Endometrial microvascular endothelial cells (primary cell): ENCODE data around the gene MRPL48. TPM values are rescaled to one million over a fixed set of nuclear protein-coding genes. Genes with fewer than 3 reads are reported as not detected.
"Not testable (repeated sequence)": the region's sequence is repeated elsewhere in the genome, so short reads cannot be mapped to it uniquely, and the experiment has no call there.

ENCODE experiments used
- in situ Hi-C: cut with HindIII; loops from 2 replicates; pipeline ENCODE4 v1.10.0; 2017; ENCODE audit warnings: low sequenced_read_pairs, low pct_unique_long_range_greater_than_20kb; ENCODE audit errors: inconsistent ontology term
- total RNA-seq: library from RNA; depleted of rRNA; stranded (reverse); fragments of >200 nt; gene quantifications from one replicate; pipeline ENCODE4 v1.2.3, GENCODE V29; 2015; ENCODE audit errors: inconsistent ontology term

Gene MRPL48
- total RNA-seq, 1 donor from 2014 or later = 25.8 TPM

DNA sequence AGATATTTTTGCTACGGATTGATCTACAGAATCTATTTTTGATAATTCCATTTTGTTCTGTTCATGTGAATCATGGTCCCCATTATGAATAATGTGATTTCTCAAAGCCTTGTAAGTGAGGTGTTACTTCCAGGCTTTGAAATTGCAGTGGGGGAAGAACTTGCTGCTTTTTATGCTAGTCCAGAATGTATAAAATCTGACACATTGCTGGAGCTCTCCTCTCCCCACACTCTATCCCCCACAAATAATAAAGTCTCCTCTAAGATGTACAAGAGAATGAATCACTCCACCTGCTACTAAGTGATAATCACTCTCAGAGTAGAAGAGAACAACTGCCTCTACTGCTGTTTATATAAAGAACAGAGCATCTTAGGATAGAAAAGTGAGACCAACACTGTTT lies 20.9 kb upstream of the MRPL48 start:
- in situ Hi-C loops = no loop called here

DNA sequence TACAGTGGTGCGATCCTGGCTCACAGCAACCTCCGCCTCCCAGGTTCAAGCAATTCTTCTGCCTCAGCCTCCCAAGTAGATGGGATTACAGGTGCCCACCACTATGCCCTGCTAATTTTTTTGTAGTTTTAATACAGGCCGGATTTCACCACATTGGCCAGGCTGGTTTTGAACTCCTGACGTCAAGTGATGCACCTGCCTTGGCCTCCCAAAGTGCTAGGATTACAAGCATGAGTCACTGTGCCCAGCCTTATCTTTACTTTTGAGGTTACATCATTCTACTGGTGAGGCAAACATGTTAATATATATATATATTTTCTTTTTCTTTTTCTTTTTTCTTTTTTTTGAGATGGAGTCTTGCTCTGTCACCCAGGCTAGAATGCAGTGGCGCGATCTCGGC lies 16.9 kb upstream of the MRPL48 start:
- in situ Hi-C loops = not testable (repeated sequence)

DNA sequence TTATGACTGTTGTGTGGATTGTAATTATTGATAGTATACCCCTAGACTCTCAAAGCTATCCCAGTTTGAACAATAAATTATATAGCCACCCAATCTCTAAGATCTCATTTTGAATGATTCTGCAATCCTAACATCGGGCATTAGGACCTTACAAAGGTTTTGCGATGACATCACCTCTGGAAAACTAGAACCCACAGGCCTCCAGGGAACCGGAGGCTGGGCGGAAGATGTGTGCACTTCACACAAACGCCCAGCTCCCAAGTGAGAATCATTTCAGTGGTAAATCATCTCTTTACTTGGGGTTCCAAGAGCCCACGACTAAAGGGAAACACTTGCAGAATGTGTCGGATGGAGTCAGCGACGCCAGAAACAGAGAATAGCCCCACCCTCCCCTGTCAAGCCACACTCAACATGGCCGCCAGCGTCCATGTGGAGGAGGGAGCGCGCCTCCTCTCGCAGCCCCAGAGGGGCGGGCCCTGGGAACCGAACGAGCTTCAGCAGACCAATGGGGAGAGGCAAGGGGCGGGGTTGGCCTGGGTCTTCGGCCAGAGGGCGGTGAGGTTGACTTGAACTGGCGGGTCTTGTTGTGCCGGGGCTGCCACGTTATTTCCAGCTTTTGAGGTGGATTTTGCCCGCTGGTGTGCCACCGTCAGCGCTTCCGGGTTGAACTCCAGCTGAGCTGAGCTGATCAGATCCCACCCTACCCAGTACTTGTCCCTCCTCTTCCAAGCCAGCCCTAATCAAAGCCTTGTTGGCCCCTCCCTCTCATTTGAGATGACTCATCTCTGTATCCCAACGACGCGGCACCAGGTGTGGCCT lies 8.4 kb upstream of the MRPL48 start:
- in situ Hi-C loops = no loop called here

DNA sequence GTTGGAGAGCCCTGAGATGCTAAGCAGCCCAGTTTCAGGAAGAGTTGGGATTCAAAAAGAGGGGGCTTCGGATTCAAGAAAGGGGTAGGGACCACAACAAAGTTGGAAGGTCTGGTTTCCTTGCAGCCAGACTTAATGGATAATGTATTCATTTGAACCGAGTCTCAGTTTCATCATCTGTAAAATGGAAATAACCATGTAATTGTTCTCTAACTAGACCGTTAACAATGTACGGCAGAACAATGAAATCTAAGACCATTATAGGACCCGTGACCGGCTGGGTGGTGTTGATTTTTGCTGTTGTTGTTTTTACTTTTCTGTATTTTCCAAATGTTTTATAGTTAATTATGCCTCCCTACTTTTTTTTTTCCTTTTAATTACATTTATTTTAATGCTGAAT lies 6.4 kb upstream of the MRPL48 start:
- in situ Hi-C loops = no loop called here

DNA sequence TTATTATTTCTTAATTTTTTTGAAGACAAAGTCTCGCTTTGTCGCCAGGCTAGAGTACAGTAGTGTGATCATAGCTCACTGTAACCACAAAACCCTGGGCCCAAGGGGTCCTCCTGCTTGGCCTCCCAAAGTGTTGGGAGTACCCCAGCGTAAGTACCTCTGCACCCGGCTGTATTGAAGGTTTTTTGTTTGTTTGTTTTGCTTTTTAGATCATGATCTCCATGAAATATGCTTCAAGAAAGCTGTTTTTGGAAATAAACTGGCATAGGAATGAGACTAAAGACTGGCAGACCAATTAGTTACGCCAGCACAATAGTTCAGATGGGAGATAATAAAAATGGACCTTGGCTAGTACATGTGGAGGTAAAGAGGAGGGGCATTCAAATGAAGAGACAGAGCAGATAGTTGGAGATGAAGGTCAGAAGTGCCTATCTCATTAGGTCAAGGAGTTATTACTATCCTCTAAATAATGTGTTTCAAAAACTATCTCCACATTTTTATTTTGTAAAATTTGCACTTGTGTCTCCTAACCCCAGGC lies 4.1 kb upstream of the MRPL48 start:
- in situ Hi-C loops = no loop called here

DNA sequence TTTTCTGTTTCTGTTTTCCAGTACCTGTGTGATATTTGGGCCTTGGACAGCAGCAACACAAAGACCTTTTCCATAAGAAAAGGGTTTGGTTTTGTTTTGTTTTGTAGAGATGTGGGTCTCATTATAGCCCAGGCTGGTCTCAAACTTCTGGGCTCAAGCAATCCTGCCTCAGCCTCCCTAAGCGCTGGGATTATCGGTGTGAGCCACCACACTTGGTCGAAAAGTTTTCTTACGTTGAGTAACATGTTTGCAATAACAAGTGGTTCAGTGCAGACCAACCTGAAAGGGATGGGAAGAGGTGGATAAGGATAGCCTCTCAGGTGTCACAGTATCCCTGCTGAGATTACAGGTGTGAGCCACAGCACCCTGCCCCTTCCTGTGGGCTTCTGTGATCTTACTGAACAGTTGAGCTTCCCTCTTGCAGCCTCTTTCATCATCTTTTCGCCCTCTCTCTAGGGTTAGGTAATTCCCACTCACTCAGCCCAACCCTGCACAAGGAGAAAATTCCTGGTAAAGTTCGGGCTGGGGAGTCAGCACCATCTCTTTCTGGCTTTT lies 3.5 kb upstream of the MRPL48 start:
- in situ Hi-C loops = no loop called here

DNA sequence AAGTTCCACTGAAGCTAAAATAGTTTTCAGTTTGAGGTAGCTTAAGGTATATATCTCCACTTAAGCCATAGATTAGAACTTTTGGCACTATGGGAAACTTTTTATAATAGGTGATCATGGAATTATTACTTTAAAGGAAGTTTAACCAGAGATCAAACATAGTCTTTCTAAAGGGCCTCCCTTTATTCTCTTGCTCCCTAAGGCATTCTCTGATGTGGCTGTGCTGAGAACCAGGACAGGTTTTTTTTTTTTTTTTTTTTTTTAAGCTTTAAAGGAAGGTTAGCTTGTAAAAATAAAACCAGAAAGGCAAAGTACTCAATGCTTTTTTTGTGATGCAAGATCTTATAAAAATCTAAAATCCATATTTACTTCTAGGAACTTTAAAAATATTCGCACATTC lies 2.9 kb upstream of the MRPL48 start:
- in situ Hi-C loops = no loop called here

DNA sequence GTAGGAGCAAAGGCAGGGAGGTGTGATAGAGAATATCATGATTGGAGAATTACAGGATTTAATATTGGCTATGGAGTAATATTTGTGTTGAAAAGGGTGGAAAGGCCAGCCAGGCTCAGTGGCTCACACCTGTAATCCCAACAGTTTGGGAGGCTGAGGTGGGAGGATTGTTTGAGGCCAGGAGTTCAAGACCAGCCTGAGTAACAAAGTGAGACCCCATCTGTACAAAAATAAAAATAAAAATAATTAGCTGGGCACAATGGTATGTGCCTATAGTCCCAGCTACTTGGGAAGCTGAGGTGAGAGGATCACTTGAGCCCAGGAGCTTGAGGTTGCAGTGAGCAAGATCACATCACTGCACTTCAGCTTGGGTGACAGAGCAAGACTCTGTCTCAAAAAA lies 2.2 kb upstream of the MRPL48 start:
- in situ Hi-C loops = not testable (repeated sequence)

DNA sequence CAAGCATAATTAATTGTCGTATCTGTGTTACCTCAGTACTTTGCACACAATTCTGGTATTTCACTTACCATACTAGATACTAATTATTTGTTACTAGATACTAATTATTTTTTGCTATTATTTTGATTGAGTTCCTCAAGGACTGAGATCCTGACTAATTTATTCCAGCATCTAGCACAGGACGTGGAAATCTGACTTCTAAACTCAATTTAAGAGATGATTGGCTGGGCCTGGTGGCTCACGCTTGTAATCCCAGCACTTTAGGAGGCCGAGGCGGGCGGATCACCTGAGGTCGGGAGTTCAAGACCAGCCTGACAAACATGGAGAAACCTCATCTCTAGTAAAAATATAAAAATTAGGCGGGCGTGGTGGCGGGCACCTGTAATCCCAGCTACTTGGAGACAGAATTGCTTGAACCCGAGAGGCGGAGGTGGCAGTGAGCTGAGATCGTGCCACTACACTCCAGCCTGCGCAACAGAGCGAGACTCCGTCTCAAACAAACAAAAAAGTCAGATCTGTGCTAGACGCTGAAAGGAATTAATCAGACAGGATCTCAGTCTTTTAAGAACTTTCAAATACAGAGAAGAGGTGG lies 527 bp upstream of the MRPL48 start:
- in situ Hi-C loops = no loop called here

DNA sequence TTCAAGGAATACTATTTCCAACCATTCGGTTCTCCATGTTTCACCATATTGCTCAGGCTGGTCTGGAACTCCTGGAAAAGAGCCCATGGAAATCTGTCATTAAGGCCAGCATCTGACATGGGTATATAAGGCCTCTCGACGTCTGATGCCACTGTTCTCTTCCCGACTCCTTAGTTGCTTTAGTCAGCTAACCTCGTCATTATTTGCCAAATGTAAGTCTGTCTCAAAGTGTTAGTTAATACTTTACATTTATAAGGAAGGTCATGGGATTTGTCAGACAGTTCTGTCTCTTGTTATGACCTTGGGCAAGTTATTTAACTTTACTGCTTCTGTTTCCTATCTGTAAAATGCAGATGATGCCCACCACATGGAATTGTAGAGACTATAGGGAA lies 1.6 kb downstream of the MRPL48 start:
- in situ Hi-C loops = no loop called here

DNA sequence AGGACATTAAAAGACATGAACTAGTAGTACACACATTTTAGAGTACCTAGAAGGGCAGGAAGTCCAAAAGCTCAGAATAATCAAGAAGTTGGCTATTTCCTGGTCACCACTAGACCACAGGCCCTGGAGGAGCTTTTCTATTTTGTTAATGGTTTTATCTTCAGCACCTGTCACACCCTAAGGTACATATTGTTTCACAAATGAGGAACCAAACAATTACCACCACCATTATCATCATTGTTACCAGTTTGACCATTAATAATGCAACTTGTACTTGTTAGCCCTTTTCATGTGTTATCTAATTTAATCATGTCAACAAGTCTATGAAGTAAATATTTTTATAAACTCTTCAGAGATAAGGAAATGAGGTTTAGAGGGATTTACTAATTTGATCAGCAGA lies 4.9 kb downstream of the MRPL48 start:
- in situ Hi-C loops = no loop called here

DNA sequence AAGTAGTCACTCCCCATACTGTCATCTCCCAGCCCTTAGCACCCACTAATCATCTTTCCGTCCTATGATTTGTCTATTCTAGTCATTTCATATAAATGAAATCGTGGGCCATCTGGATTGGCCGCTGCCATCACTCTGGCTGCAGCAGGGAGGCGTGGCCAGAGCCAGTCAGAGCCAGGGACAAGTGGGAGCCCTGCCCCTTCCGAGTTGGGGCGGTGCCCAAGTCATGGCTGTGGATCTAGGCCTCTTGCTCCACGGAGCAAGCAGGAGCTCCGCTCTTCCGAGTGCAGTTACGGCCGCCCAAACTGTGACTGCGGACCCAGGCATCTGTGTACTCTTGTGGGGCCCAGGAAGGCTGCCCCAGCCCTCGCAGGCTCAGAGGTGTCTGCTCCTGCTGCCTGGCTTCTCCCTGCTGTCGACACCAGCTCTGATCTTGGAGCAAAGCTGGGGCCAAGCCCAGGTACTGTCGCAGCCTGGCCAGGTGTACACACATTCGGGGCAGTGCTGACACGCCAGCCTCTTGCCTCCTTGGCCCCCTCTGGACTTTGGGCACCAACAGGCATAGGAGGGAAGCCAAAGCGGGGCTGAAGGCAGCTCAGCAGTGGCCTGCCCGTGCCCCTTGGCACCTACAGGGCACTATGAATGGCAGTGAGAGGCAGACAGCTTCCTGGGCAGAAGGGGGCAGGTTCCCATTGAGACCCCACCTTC lies 8.4 kb downstream of the MRPL48 start:
- in situ Hi-C loops = no loop called here

DNA sequence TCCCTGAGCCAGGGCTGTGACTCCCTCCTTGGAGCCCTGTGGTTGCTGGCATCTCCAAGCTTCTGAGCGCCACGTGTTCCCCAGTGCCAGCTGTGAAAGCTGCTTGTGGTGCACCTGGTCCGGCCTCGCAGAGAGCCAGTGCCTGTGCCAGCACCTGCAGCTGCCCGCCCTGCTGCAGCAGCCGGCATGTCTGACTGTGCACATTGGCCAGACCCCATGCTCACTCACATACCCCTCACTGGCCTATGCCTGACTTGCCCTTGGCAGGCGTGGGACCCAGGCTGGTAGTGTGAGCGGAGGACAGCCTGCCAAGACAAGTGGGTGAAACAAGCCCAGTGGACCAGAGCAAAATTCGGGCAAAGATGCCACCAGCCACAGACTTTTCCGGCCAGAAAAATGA lies 9.8 kb downstream of the MRPL48 start:
- in situ Hi-C loops = no loop called here

DNA sequence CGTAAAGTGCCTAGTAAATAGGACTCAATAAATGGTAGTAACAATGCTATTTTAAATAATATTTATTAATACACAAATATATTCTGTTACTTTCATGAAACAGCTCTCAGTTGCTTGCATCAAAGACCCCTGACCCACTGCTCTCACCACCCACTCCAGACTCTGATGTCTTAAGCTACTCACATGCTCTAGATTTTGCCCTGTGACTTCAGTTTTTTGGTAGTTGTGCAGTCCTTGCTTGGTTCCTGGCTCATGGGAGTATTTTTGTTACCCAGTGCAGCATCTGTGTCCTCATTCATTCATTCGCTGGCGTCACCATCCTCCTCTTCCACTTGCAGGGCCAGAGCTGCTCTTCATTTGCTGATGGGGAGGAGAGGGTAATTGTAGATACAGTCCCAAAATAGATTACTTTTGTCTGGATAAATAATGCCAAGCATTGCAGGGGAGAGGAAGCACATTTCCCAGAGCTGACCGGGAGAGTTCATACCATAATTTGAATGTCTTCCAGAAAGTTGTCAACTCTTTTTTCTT lies 12.7 kb downstream of the MRPL48 start:
- in situ Hi-C loops = no loop called here

DNA sequence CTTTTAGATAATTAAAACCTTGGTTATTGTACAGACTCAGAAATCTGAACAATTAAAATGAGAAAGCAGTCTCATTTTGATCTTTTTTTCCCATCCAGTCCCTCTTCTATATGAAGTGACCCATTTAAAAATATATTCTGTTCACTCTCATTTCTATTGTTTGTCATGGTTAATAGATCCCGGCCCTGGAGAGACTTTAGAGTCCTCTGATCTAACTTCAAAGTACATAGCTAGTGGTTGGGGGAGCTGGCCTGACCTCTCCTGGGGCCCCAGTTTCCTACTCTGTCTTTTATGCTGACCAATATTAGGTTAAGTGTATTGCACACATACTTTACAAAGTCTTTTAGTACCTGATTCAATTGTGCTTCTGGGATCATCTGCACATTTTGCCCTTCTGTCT lies 13.5 kb downstream of the MRPL48 start:
- in situ Hi-C loops = no loop called here

DNA sequence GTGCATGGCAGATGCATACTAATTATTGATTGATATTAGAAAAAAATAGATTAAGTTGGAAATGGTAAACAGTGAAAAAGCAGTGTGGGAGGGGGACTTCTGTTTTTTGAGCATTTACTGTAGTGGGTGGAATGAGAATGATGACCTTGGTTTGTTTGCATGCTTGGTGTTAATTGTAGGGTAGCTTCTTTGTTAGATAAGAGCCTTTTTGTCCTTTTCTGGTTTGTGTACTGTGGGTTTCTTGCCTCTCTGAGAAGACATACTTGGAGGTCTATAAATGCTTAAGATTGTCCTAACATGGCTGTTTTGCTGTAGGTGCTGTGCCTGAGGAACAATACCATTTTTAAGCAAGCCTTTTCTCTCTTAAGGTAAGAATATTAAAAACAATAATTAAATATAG lies 17.0 kb downstream of the MRPL48 start:
- in situ Hi-C loops = no loop called here

DNA sequence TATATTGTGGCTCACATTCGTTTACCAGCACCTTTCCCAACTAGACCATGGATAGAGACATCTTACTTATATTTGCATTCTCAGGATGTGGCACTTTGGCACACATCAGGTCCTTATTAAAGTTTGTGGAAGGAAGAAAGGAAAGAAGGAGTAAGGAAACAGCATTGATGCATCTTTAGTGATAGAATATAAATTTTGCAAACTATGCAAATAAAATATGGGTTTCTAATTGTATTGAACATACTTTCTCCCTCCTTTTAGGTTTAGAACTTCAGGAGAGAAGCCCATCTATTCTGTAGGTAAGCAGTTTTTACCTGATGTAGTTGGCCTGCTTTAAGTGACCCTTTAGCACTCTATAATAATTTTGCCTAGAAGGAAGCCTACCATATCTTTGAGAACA lies 20.4 kb downstream of the MRPL48 start:
- in situ Hi-C loops = no loop called here

DNA sequence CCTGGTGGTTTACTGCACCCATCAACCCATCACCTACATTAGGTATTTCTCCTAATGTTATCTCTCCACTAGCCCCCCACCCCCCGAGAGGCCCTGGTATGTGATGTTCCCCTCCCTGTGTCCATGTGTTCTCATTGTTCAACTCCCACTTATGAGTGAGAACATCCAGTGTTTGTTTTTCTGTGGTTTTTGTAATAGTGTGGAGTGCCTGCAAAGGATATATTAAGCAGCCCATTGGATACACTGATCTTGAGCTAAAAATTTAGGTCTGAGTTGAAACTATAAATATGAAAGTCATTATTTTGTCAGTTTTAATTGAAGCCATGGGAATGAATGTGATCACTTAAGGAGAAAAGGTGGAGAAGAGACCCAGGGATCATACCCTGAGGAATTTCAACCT lies 23.0 kb downstream of the MRPL48 start:
- in situ Hi-C loops = no loop called here

DNA sequence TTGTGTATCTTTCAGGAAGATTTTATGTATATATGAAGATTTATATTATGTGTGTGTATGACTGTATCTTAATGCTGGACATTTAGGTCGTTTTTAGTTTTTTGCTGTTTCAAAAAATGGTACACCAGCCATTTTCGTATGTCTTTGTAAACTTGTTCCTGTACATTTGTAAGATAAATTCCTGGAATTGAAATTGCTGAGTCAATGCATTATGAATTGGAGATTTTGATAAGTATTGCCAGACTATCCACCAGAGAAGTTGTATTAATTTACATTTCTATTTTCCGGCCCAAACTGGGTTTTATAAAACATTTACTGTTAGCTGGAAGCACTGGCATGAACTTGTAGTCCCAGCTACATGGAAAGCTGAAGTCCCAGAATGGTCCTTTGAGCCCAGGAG lies 24.6 kb downstream of the MRPL48 start:
- in situ Hi-C loops = no loop called here
